GM15510 (cell line): ENCODE data around the gene DERL3.

ENCODE experiments used
- POLR2A ChIP-seq: IDR thresholded peaks from 3 replicates; pipeline ENCODE4 v1.6.1; 2011; ENCODE audit warnings: borderline replicate concordance; ENCODE audit not compliant: insufficient read length; ENCODE audit errors: extremely low read depth

Gene DERL3

DNA sequence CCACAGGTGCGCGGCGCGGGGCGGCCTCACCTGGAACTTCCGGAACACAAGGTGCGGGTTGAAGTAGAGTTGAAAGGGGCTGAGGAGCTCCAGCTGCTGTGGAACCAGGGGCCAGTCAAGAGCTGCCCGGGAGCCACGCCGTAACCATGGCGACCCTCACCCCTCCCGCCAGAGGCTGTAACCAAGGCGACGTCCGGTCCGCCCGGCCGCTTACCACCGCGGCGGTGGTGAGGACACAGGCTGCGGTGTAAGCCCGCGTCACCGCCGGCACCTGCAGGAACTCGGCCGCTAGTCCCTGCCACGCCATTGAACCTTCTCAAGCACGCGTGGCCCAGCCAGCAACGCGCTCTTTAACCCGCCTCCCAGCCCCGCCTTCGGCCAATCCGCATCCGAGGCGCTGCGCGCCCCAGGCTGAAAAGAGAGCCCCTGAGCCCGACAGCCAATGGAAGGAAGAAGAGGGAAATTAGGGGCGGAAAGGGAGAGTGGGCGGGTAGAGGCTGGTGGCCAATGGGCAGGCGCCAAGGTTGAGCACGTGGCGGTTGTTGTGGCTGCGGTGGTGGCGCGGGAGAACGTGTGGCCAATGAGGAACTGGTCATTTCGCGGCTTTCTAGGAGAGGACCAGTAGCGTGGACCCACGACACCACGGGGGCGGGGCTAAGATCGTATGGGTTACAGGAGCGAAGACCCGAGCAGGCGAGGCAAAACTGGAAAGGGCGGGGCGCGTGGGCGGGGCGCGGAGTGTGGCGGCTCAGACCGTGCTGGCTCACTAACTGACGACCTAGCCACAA lies at the start of gene DERL3:
TSS of gene DERL3 (minus strand) at position 326 of the 788 bp plus-strand sequence. CDS start at position 307, 19 bp downstream.
- TF ChIP-seq POLR2A: peak; percentile 27

DNA sequence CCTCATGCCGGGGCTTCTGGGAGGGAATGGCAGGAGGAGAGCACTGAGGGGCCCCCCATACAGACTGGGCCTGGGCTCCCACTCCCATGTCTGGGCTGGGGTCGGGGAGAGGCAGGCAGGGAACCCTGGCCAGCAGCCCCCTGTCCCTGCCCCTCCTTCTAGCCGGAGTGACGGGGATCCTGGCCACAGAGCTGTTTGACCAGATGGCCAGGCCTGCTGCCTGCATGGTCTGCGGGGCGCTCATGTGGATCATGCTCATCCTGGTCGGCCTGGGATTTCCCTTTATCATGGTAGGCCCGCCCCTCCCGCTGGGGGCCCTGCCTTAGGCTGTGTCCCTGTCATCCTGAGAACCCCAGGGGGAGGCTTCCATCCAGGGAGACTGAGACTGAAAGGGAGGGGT lies 45.3 kb upstream of the DERL3 start:
- TF ChIP-seq POLR2A: no peak

DNA sequence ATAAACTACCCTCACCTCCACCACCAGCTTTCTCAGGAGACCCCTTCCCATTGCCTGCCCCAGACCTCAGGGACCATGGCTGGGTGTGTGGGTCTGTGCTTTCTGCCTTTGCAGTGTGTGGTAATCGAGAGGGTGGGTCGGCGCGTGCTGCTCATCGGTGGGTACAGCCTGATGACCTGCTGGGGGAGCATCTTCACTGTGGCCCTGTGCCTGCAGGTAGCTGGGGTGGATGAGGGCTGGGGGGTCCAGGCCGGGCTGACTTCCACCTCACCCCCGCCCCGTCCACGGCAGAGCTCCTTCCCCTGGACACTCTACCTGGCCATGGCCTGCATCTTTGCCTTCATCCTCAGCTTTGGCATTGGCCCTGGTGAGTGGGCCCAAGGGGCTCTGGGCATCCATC lies 44.9 kb upstream of the DERL3 start:
- TF ChIP-seq POLR2A: no peak

DNA sequence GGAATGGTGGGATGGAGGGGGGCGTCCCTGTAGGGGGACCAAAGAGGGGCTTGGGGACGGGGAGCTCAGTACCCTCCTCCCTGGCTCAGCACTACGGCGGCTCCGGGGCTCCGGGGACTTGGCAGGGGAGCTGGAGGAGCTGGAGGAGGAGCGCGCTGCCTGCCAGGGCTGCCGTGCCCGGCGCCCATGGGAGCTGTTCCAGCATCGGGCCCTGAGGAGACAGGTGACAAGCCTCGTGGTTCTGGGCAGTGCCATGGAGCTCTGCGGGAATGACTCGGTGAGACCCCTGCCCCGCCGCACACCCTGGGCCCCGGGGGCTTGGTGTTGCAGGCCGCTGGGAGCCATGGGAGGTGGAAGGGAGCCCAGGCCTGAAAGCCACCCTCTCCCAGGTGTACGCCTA lies 43.6 kb upstream of the DERL3 start:
- TF ChIP-seq POLR2A: no peak

DNA sequence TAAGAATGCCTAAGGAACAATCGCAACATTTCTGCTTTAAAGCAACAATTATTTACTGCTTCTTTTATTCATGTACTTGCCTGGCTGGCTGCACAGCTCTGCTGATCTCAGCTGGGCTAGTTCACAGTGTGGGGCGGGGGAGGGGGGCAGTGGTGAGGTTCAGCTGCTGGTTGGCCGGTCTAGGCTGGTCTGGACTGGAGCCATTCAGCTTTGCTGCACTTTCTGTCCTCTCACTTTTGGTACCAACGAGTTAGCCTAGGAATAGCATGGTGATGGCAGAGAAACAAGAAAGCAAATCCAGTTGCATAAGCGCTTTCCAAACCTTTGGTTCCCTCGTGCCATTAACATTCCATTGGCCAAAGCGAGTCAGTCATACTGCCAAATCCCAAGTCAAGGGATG lies 39.4 kb upstream of the DERL3 start:
- TF ChIP-seq POLR2A: no peak

DNA sequence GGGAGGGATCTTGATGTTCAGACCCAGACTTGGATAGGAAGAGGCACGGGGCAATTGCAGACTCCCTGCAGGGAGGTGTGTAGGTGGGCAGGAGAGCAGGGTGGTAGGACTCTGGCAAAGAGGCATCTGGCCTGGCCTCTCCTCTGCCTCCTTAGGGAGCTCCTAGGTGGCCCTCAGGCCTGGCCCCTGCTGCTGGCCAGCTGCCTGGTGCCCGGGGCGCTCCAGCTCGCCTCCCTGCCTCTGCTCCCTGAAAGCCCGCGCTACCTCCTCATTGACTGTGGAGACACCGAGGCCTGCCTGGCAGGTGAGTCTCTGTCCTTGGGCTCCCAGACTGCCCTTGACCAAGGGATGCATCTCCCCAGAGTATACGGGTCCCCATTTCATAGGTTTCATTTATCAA lies 38.8 kb upstream of the DERL3 start:
- TF ChIP-seq POLR2A: no peak

DNA sequence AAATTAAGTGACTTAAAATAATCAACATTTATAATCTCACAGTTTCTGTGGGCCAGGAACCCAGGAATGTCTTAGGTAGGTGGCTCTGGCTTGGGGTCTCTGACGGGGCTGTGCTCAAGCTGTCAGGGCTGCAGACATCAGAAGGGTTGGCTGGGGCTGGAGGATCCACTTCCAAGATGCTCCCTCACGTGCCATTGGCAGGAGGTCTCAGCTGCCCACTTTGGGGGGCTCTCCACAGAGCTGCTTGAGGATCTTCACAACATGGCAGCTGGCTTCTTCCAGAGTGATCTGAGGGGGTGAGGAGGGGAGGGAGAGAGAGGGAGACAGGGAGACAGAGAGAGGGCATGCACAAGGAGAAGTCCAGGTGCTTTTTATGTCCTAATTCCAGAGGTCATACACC lies 37.0 kb upstream of the DERL3 start:
- TF ChIP-seq POLR2A: no peak

DNA sequence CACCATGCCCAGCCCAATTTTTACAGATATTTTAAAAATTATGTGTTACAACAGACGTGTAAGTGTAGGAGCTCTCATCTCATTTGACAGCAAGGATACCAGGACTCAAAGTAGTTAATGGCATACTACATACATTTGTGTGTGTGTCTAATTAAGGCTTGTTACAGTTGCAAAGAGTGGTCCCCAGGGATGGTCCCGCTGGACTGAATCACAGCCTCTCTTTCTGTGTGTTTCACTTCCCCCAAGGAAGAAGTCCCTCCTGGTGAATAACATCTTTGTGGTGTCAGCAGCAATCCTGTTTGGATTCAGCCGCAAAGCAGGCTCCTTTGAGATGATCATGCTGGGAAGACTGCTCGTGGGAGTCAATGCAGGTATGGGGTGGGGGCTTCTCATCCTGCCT lies 36.1 kb upstream of the DERL3 start:
- TF ChIP-seq POLR2A: no peak

DNA sequence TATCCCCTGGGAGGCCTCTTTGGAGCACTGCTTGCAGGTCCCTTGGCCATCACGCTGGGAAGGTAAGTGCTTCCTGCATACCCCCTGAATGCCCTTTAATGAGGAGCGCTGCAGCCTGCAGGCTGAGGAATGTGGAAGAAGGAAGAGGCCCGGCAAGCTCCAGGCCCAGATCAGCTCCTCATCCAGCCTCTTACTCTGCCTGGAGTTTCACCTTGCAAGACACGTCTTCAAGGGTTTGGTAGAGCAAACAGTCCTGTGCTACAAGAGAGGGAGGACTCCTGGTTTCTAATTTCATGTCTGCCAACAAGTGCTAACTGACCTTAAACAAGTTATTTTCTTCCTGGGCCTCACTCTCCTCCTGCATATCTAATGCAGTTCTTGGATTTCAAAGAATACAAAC lies 29.8 kb upstream of the DERL3 start:
- TF ChIP-seq POLR2A: no peak

DNA sequence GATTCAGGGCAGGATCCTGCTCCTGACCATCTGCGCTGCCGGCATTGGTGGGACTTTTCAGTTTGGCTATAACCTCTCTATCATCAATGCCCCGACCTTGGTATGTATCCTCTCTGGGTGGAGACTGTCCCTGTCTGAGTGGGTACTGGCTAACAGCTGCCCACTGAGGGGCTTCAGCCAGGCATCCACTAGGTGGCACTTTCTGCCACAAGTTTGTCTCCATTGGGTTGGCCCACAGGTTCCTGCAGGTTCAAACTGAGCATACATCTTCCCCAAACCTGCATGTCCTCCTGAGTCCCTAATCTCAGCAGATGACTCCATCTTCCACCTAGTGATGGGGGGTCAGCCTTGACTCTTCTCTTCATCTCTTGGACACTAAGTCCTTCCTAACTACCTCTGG lies 23.3 kb upstream of the DERL3 start:
- TF ChIP-seq POLR2A: no peak

DNA sequence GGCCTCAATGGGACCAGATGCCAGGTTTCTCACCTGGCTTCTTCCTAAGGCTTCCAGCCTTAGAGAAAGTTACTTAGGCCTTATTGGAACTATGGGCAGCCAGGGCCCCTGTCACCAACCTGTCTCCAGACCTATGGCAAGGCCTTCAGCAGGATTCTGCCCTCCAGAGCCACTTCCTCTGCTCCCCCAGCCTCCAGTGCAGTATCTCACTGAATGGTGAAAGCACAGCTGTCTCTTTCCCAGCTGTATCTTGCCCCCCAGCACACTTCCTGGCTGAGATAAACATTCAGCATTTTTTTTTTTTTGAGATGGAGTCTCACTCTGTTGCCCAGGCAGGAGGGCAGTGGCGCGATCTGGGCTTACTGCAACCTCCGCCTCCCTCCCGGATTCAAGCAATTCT lies 20.4 kb upstream of the DERL3 start:
- no peak for TF ChIP-seq POLR2A

DNA sequence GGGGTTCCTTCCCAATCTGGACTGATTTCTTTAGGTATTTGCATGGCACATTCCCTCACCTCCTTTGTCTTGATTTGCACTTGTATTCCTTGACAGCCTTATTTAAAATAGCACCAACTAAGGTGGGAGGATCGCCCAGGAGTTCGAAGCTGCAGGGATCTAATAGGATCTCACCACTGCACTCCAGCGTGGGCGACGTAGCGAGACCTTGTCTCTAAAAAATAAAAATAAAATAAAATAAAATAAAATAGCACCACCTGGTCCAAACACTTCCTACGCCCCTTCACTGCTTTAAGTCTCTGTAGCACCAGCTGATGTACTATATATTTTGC lies 19.6 kb upstream of the DERL3 start:
- TF ChIP-seq POLR2A: no peak

DNA sequence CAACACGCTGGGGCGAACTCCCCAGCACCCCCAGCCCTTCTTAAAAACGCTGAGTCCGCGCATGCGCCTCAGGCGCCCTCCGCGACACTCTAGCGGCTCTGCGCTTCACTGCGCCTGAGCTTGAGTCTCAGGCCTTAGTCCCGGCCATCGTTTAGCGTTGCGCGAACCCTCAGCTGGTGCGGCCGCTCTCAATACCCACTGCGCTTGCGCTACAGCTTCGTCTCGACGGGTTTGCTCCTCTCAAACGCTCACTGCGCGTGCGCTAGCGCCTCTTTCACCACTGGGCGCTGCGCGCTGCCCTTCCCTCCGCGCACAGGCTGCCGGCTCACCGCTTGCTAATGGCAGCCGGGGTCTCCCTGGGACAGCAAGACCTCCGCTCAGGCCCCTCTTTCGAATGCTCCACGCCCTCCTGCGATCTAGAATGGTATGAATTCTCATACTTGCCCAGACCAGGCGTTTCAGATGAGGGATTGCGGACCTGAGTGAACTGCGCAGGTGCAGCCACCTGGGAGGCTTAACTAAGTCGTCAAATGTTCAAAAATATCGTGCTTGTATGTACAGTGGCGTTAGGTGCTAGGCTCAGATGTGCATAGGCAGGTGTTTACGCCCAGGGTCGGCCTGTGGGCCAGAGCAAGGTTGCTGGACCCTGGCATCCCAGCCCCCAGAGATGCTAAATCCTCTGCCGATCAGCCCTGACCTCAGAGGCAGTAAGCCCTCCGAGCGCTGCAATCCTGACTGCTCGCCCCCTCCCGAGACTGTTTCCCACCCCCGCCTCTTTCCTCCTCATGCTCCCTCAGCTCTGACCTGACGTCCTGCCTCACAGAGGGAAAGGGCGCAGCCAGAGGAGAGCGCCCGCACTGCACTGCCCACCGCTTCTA lies 19.0 kb upstream of the DERL3 start, which contains the start of gene SLC2A11:
TSS of gene SLC2A11 (plus strand) at position 270 of the 878 bp plus-strand sequence. CDS start at position 395, 125 bp downstream.
- TF ChIP-seq POLR2A: peak; percentile 96

DNA sequence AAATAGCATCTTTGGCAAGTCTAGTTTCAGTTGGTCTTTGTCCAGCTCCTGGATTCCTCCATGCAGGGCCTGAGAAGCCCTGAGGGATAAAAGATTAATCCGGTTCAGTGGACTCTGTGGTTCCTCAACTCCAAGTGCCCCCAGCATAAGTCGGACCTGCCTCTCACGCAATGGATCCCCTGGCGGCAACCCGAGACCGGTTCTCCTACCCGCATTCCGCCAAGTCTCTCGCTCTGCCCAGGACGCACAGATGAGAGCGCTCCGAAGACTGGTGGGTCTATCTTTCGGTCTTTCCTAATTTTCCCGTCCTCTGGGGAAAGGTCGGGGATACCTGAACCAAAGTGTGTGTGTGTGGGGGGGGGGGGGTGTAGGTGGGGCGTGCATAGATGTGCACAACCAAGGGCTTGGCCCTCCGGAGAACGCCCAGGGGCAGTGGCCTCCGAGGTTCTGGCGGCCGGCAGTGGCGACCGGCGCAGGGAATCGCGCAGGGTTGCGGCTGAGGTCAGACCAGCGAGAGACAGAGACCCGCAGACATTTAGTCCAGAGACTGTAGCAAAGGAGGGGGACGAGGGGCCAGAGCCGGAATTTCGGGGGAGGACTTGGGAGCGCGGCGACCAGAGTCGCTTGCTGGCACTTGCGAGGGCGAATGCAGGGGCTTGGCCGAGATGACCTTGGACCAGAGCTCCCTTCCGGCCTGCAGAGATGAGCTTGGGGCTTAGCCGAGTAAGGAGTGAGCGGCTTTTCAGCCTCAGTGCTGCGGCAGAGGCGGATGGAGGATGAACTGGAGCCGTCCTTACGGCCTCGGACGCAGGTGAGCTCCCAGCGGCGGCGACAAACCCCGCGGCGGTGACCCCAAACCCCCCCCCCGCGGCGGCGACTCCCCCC lies 18.2 kb upstream of the DERL3 start:
- TF ChIP-seq POLR2A: no peak

DNA sequence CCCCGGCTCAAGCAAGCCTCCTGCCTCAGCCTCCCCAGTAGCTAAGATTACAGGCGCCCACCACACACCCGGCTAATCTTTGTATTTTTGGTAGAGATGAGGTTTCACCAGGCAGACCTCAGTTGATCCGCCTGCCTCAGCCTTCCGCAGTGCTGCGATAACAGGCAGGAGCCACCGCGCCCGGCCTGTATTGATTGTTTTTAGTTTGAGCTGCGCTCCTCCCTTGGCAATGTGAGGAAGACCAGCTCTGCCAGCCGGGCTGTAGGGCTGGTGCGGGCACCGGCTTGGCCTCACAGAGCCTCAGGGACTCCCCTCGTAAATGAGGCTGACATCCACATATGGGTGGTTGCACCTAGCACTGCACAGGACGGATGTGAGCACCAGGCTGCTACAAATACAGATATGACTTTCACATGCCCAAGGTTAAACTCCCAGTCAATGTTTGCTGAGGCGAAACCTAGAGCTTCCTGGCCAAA lies 11.4 kb upstream of the DERL3 start:
- TF ChIP-seq POLR2A: no peak
